Spleen (tissue), 11 donors: Measurements from ENCODE around the gene MSX1. TPM values are rescaled to one million over a fixed set of nuclear protein-coding genes. Genes with fewer than 3 reads are reported as not detected.

ENCODE experiments used
- DNase-seq: peaks from one replicate; pipeline ENCODE4 v3.0.0-alpha.2; 2020
- H3K27ac ChIP-seq, 8 donors: fragments of 200-600 bp; sonication (generic) in 7 of 8; 1 replicate in 4 of 8; 2 replicates in 4 of 8; pipeline versions ENCODE4 v1.5.0 to v1.8.0; 2016 to 2021; ENCODE audit warnings: inconsistent platforms in 4 of 8, mild to moderate bottlenecking in 4 of 8, moderate library complexity in 1 of 8
- H3K27me3 ChIP-seq, 7 donors: fragments of 200-600 bp; sonication (generic) in 6 of 7; replicated peaks in 1 of 7; 1 replicate in 4 of 7; 2 replicates in 3 of 7; pipeline versions ENCODE4 v1.5.0 to v1.8.0; 2016 to 2021; ENCODE audit warnings: inconsistent platforms in 3 of 7, mild to moderate bottlenecking in 1 of 7
- H3K36me3 ChIP-seq, 6 donors: fragments of 200-600 bp; sonication (generic) in 5 of 6; 1 replicate in 4 of 6; 2 replicates in 2 of 6; pipeline versions ENCODE4 v1.5.0 to v1.8.0; 2016 to 2021; ENCODE audit warnings: inconsistent platforms in 2 of 6
- H3K4me1 ChIP-seq, 6 donors: fragments of 200-600 bp; sonication (generic) in 5 of 6; 1 replicate in 3 of 6; 2 replicates in 3 of 6; pipeline versions ENCODE4 v1.5.0 to v1.8.0; 2016 to 2021; ENCODE audit warnings: inconsistent platforms in 3 of 6
- H3K4me3 ChIP-seq, 8 donors: fragments of 200-600 bp; sonication (generic) in 7 of 8; 1 replicate in 4 of 8; 2 replicates in 4 of 8; pipeline versions ENCODE4 v1.5.0 to v1.8.0; 2016 to 2021; ENCODE audit warnings: inconsistent platforms in 4 of 8, mild to moderate bottlenecking in 4 of 8, moderate library complexity in 2 of 8
- H3K9me3 ChIP-seq, 8 donors: fragments of 200-600 bp; sonication (generic) in 7 of 8; 1 replicate in 4 of 8; 2 replicates in 4 of 8; pipeline versions ENCODE4 v1.5.0 to v1.8.0; 2016 to 2021; ENCODE audit warnings: inconsistent platforms in 4 of 8
- POLR2A ChIP-seq, 3 donors: fragments of 450-650 bp; IDR thresholded peaks; one replicate each; pipeline ENCODE4 v1.5.1; 2017; ENCODE audit warnings: antibody characterized with exemption in 3 of 3, mild to moderate bottlenecking in 1 of 3
- POLR2AphosphoS5 ChIP-seq, 3 donors: sonication (generic); formaldehyde crosslinking; IDR thresholded peaks; one replicate each; pipeline ENCODE4 v1.5.1; 2017; ENCODE audit warnings: antibody characterized with exemption in 3 of 3
- WGBS, 5 donors: extraction: QIAGEN DNeasy Blood & Tissue Kit in 3 of 5; methylation state at CpG; one replicate each; pipeline versions ENCODE4 v1.1.5 to v1.1.7; 2013 to 2018; 5-methylcytosine and 5-hydroxymethylcytosine counted together
- intact Hi-C: fragments of 100-400 bp; cut with DNase I; formaldehyde crosslinking; loops from one replicate; pipeline ENCODE4 v1.15.0; 2023; ENCODE audit warnings: low total_unique reads
- polyA plus RNA-seq, 3 donors: library from polyadenylated mRNA; stranded (reverse); fragments of 200-250 nt; gene quantifications; one replicate each; pipeline ENCODE4 v1.2.1, GENCODE V29; 2013
- total RNA-seq, 7 donors: library from RNA; depleted of rRNA in 3 of 7; stranded (reverse); fragments of >200 nt in 3 of 7; fragmentation: NEBNext Ultra II Directional in 4 of 7; extraction: Animal tissue kit (Norgen Biotek cat#: 25700) in 4 of 7; gene quantifications; one replicate each; pipeline versions ENCODE4 v1.1.0 to v1.2.1, GENCODE V29; 2016 to 2021
- TF ChIP-seq, protein P1 (sequence below), 11 experiments: fragments of 200-600 bp in 7 of 11; fragments of 450-650 bp in 4 of 11; sonication (generic) in 4 of 11; IDR thresholded peaks in 8 of 11; conservative IDR thresholded peaks in 3 of 11; 1 replicate in 7 of 11; 2 replicates in 4 of 11; pipeline versions ENCODE4 v1.4.0 to v1.8.0; 2016 to 2021; ENCODE audit warnings: antibody characterized with exemption in 11 of 11, inconsistent platforms in 4 of 11, mild to moderate bottlenecking in 1 of 11
- donor health status: healthy with polysubstance abuse.
- donor health status: DM: no; HTN: no; CAD: no; lungs with moderate emphysema.
- donor health status: DM: no; HTN: no; CAD: no.
- donor health status: Bipolar disorder and iron deficiency.
- donor health status: healthy.
- donor health status: DM: no; HTN: no; CAD: no.
- donor health status: DM: yes; HTN: yes; CAD: no.

The MSX1 gene
- total and polyA plus RNA-seq, 10 donors, result 1.1 to 6.8 (median 4.4) TPM

DNA sequence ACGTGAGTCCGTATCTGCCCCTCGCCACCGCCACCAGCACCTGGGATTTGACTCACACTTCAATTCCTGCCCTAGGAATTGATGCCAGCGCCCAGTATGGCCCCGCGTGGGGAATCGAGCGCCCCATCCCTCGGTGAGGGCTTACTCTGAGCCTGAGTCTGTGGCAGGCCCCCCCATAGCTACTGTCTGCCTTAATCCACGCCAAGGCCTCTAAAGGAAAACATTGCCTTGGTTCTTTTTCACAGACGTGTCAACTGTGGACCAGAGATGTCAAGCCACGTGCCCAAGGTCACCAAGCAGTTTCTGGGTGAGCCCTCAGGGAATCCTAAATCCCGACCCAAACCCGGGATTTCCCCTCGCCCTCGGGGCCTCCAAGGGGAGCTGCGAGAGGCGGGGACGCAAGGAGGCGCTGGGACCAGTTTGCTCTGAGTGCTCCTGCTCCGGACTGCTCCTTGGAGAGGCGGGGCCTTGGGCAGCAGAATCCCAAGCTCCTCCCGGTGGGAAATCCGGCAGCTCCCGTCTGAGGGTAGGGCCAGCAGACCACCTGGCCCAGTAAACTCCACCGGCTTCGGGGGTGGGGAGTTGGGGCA is 12.9 kb downstream of the MSX1 start:
- intact Hi-C loops, result loop anchor here (10.0 kb wide), 1 partner anchor 388 kb away; no protein-coding TSS in a partner anchor
- TF ChIP-seq POLR2A (IDR thresholded peaks at IDR 0.05) (no peak), POLR2AphosphoS5 (IDR thresholded peaks at IDR 0.05) (no peak)
- TF ChIP-seq, protein P1, sequence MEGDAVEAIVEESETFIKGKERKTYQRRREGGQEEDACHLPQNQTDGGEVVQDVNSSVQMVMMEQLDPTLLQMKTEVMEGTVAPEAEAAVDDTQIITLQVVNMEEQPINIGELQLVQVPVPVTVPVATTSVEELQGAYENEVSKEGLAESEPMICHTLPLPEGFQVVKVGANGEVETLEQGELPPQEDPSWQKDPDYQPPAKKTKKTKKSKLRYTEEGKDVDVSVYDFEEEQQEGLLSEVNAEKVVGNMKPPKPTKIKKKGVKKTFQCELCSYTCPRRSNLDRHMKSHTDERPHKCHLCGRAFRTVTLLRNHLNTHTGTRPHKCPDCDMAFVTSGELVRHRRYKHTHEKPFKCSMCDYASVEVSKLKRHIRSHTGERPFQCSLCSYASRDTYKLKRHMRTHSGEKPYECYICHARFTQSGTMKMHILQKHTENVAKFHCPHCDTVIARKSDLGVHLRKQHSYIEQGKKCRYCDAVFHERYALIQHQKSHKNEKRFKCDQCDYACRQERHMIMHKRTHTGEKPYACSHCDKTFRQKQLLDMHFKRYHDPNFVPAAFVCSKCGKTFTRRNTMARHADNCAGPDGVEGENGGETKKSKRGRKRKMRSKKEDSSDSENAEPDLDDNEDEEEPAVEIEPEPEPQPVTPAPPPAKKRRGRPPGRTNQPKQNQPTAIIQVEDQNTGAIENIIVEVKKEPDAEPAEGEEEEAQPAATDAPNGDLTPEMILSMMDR (IDR thresholded peaks at IDR 0.05 in 8 of 11, conservative IDR thresholded peaks at IDR 0.05 in 3 of 11), result no peak
- WGBS, 5 donors, result 5 to 12% (median 9%) methylated on average over 26 to 28 of the region's 28 CpGs
- H3K27me3 ChIP-seq, result peaks cover 10 to 100% (median 89%) of the 10 kb centered on the region in 7 donors
- H3K4me1 ChIP-seq, result peaks cover 0 to 46% (median 13%) of the 10 kb centered on the region in 6 donors
- no peaks in the 10 kb centered on the region for H3K9me3 ChIP-seq
- H3K4me3 ChIP-seq, result no peak overlapping the region
- H3K27ac ChIP-seq, result no peak overlapping the region
- no peak for DNase-seq
- no peaks in the 10 kb centered on the region for H3K36me3 ChIP-seq

DNA sequence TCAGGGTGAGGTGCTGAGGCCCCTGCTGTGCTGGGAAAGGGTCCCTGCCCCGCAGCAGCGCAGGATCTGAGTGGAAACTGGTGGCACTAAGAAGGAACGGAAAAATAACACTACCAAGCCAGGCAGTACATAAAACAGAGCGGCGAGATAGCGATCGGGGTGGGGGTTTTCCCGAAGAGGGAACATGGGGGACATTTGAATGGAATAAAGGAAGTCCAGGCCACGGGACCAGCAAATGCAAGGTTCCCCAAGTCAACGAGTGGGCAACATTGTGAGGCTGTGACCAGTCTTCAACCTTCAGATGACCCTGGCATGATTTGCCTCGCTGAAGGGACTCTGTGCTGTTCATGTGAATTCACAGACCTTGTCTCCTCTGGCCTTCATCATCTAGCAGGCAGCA is 13.7 kb downstream of the MSX1 start:
- H3K9me3 ChIP-seq, result no peaks in the 10 kb centered on the region
- DNase-seq, result no peak
- H3K27me3 ChIP-seq, result peaks cover 10 to 100% (median 81%) of the 10 kb centered on the region in 7 donors
- H3K27ac ChIP-seq, result no peak overlapping the region
- peaks cover 0 to 38% (median 13%) of the 10 kb centered on the region in 6 donors for H3K4me1 ChIP-seq
- intact Hi-C loops, result loop anchor here (10.0 kb wide), 1 partner anchor 388 kb away; no protein-coding TSS in a partner anchor
- H3K4me3 ChIP-seq, result no peak overlapping the region
- H3K36me3 ChIP-seq, result no peaks in the 10 kb centered on the region
- TF ChIP-seq POLR2AphosphoS5 (IDR thresholded peaks at IDR 0.05), result no peak
- TF ChIP-seq, protein P1 (IDR thresholded peaks at IDR 0.05 in 8 of 11, conservative IDR thresholded peaks at IDR 0.05 in 3 of 11), result no peak
- no peak for TF ChIP-seq POLR2A (IDR thresholded peaks at IDR 0.05)
- 16 to 21% (median 18%) methylated on average over 11 of the region's 11 CpGs for WGBS, 5 donors

DNA sequence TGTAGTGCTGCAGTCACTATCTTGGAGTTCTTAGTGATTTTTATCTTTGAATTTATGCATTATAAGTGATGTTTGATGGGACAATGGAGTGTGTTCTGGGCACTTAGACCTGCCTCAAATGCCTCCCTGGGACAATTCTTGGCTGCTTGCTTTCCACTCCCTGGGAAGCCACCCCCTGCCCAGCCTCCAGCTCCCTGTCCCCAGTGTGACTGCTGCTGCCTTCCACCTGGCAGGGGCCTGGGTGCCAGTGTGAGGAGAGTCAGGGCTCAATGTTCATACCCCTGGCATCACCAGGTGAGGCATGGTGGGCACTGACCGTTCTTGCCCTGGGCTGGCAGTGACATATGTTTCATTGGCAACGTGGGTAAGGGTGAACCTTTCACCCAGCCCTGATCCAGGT is 14.8 kb downstream of the MSX1 start:
- H3K4me1 ChIP-seq, result peaks cover 0 to 36% (median 13%) of the 10 kb centered on the region in 6 donors
- 66 to 88% (median 75%) methylated on average over 2 of the region's 2 CpGs; no CpG with 5 or more reads in 1 of the 5 donors for WGBS, 5 donors
- no peak for DNase-seq
- H3K36me3 ChIP-seq, result no peaks in the 10 kb centered on the region
- H3K9me3 ChIP-seq, result no peaks in the 10 kb centered on the region
- intact Hi-C loops, result loop anchor here (10.0 kb wide), 1 partner anchor 389 kb away; no protein-coding TSS in a partner anchor
- no peak overlapping the region for H3K4me3 ChIP-seq
- TF ChIP-seq POLR2AphosphoS5 (IDR thresholded peaks at IDR 0.05) (no peak), POLR2A (IDR thresholded peaks at IDR 0.05) (no peak)
- TF ChIP-seq, protein P1 (IDR thresholded peaks at IDR 0.05 in 8 of 11, conservative IDR thresholded peaks at IDR 0.05 in 3 of 11), result no peak
- H3K27me3 ChIP-seq, result peaks cover 10 to 100% (median 75%) of the 10 kb centered on the region in 7 donors
- no peak overlapping the region for H3K27ac ChIP-seq

DNA sequence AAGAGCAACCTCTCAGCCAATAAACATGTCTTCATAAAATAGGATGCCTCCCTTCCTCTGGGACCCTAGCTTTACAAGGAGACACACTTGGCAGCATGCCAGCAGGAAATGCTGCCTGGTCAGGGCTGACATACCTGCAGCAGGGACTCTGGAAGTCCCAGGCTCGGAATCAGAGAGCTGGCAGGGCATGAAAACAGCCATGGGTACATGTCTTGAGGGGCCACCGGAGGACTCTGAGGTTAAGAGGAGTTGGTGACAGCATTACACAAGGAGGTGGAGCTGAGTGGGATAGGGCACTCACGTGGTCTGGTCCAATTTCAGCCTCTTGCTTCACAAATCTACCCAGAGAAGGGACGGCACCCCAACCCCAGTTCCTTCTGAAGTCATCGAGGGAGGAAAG is 15.7 kb downstream of the MSX1 start:
- TF ChIP-seq, protein P1 (IDR thresholded peaks at IDR 0.05 in 8 of 11, conservative IDR thresholded peaks at IDR 0.05 in 3 of 11), result no peak
- TF ChIP-seq POLR2AphosphoS5 (IDR thresholded peaks at IDR 0.05) (no peak), POLR2A (IDR thresholded peaks at IDR 0.05) (no peak)
- no peaks in the 10 kb centered on the region for H3K9me3 ChIP-seq
- no peak overlapping the region for H3K27ac ChIP-seq
- intact Hi-C loops, result loop anchor here (10.0 kb wide), 1 partner anchor 390 kb away; no protein-coding TSS in a partner anchor
- H3K4me1 ChIP-seq, result peaks cover 0 to 30% (median 10%) of the 10 kb centered on the region in 6 donors
- H3K4me3 ChIP-seq, result no peak overlapping the region
- peaks cover 10 to 100% (median 66%) of the 10 kb centered on the region in 7 donors for H3K27me3 ChIP-seq
- 22 to 37% (median 26%) methylated on average over 5 of the region's 5 CpGs for WGBS, 5 donors
- no peak for DNase-seq
- H3K36me3 ChIP-seq, result no peaks in the 10 kb centered on the region
